GM12878 (cell line): ENCODE data around the gene PCNX1.

ENCODE experiments used
- CHD1 ChIP-seq: IDR thresholded peaks from 2 replicates; pipeline ENCODE4 v1.6.1; 2012; ENCODE audit warnings: low read depth, low read length, improper control_type of control experiment
- ZNF217 ChIP-seq: fragments of 450-650 bp; IDR thresholded peaks from 2 replicates; pipeline ENCODE4 v1.6.1; 2017; ENCODE audit warnings: antibody characterized with exemption, mild to moderate bottlenecking
- TF ChIP-seq, protein P1 (sequence below), 3 experiments: IDR thresholded peaks in 2 of 3; conservative IDR thresholded peaks in 1 of 3; 2 replicates each; pipeline ENCODE4 v1.5.1; 2011; ENCODE audit warnings: low read depth in 3 of 3, low read length in 3 of 3, mild to moderate bottlenecking in 3 of 3, control low read depth in 2 of 3, moderate library complexity in 2 of 3, inconsistent platforms in 1 of 3, mixed read lengths in 1 of 3; ENCODE audit not compliant: control insufficient read depth in 2 of 3, insufficient read depth in 1 of 3; ENCODE audit errors: extremely low read depth in 1 of 3

DNA sequence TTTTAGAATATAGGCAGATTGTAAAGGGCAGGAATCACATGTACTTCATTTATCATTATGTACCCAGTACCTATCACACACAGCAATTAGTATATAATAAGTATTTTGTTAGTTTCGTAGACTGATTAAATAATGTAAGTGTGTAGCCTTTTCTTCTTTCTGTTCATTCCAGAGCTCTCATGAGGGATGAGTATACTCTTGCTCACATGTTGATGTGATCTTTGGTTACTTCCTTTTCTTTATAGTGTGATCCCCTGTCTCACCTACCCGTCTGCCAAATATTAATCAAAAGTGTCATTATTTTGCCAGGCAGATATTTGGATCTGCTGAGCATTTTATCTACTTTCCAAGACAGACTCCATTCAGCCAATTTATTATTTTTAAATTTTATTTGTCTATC, 156.1 kb downstream of the PCNX1 start:
- TF ChIP-seq ZNF217 (no peak), CHD1 (no peak)
- TF ChIP-seq, protein P1, sequence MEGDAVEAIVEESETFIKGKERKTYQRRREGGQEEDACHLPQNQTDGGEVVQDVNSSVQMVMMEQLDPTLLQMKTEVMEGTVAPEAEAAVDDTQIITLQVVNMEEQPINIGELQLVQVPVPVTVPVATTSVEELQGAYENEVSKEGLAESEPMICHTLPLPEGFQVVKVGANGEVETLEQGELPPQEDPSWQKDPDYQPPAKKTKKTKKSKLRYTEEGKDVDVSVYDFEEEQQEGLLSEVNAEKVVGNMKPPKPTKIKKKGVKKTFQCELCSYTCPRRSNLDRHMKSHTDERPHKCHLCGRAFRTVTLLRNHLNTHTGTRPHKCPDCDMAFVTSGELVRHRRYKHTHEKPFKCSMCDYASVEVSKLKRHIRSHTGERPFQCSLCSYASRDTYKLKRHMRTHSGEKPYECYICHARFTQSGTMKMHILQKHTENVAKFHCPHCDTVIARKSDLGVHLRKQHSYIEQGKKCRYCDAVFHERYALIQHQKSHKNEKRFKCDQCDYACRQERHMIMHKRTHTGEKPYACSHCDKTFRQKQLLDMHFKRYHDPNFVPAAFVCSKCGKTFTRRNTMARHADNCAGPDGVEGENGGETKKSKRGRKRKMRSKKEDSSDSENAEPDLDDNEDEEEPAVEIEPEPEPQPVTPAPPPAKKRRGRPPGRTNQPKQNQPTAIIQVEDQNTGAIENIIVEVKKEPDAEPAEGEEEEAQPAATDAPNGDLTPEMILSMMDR (IDR thresholded peaks at IDR 0.05 in 2 of 3, conservative IDR thresholded peaks at IDR 0.05 in 1 of 3; ENCODE audit: control insufficient read depth in 2 of 3, extremely low read depth in 1 of 3, insufficient read depth in 1 of 3, low read depth in 3 of 3, low read length in 3 of 3) = no peak
